ENCODE measurements around the gene ATM.
"Not testable (repeated sequence)": the region's sequence is repeated elsewhere in the genome, so short reads cannot be mapped to it uniquely, and the experiment has no call there.

The ATM gene

DNA sequence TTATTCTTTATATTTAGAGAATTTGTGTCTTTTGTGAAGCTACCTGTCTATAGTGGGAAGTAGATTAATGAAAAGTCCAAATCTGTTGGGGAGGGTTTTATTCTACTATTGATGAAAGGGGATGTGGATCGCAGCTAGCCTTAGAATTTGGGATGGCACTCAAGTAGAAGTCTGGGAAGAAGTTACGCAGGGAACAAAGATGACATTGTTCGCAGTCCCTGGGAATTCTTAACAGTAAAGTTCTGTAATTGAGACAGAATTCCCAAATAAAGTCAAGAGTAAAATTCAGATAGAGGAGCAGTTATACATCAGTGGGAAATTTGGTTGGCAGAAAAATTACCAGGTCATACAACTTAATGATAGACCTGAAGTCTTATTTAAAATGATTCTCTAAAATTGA, 64.1 kb downstream of the ATM start:
- DNase-seq: no peak

DNA sequence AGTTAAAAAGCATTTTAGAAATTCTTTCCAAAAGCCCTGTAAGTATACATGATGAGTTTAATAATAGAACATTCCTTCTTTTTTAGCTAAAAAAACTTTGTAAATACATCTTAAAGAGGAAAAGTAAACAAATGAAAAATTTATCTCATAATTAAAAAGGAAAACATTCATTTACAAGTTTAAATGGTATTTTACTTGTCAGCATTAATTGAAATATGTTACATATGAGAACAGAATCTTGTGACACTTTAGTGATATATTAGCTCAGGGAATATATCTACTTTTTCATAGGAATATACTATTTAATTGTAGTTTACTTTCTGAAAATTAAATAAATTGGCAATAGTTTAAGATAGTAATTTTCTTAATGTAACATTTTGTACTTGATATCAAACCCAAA, 66.2 kb downstream of the ATM start:
- not testable (repeated sequence) for DNase-seq

DNA sequence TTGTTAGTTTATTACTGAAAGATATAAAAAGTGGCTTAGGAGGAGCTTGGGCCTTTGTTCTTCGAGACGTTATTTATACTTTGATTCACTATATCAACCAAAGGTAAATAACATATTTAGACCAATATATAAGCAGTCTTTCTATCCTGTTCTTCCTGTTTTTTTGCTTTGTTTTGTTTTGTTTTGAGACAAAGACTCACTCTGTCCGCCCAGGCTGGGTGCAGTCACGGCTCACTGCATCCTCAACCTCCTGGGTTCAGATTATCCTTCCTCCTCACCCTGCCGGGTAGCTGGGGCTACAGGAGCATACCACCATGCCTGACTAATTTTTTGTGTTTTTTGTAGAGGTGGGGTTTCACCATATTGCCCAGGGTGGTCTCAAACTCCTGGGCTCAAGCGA, 66.8 kb downstream of the ATM start:
- DNase-seq: no peak

DNA sequence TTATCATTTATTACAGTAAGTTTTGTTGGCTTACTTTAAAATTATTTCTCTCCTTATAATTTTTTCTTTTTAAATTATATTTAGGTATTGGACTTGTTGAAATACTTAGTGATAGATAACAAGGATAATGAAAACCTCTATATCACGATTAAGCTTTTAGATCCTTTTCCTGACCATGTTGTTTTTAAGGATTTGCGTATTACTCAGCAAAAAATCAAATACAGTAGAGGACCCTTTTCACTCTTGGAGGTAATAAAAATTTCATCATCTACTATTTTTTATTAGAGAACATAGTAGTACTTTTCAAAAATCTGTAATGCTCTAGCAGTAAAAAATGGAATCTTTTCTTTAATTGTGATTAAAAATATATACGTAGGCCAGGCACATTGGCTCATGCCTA, 70.4 kb downstream of the ATM start:
- DNase-seq: no peak

DNA sequence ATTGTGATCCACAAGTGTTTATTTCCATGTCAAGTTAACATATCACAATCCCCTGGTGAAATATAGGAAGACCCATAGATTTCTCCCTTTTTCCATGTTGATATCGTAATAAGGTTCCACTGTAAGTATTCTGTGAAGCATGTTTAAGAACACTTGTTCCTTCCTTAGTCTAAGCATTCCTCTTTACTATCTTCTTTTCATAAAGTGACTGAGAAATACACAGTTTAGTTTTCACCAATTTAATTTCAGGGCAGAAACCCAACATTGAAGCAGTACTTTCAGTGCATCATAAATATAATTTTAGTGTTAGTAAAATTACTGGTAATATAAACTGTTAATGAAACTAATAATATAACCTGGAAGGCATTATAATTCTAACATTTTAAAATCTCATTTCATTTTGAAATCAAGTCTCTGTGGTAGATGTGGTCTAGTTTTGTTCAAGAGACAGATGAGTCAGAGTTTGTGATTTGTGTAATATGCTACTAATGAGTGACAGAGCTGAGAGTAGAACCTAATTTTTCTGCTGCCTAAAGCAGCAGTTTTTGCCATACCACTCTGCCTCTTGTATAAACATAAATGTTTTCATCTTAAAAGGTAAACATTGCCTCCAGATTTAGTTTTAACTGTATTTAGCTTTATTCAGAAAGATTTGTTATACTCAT, 79.4 kb downstream of the ATM start:
- DNase-seq: no peak

DNA sequence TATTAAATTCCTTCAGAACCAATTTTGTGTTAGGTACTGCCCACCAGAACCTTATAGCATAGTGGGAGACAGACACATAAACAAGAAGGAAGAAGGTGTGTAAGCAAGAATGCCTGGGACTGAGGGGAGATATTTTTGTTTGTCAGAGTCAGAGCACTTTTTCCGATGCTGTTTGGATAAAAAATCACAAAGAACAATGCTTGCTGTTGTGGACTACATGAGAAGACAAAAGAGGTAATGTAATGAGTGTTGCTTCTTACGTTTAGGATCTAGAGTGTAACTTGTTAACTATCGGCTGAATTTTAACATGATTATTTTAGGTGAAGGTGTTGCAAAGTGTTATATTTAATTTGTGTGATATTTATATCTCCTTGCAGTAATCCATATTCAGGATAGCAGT, 84.9 kb downstream of the ATM start:
- no peak for DNase-seq

DNA sequence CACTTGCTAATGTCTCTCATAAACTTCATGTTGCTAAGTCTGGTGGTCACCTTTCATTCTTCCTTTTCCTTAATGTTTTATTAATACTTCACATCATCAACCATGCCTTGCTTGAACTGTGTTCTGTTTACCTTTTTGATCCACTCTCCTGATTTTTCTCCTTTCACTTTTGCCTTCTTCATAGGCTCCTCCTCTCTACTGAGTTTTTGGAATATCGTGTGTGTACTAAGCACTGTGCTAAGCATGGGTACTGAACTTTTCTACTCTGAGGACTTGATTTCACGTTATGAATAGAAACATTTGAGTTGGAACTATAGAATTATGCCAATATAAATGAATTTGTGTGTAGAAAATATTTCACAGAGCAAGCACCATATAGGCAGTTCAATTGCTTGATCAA, 90.6 kb downstream of the ATM start:
- no peak for DNase-seq

DNA sequence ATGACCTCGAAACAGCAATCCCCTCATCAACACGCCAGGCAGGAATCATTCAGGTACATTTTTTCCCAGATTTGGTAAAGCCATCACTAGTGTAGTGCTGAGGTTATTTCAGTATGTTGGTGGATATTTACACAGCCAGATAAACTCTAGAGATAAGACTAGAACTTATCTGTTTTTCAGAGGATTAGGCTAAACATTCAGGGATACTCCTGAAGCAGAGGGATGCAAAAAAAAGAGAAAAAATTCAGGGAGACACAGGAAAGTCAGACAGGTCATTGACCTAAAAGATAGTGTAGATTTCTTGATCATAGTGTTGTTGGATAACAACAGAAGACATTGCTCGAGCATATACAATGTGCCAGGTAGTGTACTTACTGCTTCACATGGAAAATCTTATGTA, 93.2 kb downstream of the ATM start:
- DNase-seq: no peak

DNA sequence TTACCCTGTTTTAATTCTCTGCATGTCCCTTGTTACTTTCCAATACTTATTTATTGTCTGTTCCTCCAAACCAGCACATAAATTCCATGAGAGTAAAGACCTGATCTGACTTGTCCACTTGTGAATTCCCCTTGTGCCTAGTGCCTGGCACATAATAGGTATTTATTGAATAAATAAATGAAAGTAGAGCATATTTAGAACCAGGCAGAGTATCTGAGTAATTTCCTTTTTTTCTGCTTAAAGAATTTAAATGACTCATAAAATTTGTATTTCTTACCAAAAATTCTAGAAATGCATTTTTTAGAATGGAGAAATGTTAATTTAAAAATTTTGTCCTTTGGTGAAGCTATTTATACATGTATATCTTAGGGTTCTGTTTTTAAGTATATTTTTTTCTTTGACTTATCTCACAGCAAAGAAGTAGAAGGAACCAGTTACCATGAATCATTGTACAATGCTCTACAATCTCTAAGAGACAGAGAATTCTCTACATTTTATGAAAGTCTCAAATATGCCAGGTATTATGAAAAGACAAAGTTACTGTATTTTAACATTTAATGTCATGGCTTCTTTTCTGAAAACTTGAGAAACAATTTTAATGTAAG, 96.8 kb downstream of the ATM start:
- DNase-seq: no peak

DNA sequence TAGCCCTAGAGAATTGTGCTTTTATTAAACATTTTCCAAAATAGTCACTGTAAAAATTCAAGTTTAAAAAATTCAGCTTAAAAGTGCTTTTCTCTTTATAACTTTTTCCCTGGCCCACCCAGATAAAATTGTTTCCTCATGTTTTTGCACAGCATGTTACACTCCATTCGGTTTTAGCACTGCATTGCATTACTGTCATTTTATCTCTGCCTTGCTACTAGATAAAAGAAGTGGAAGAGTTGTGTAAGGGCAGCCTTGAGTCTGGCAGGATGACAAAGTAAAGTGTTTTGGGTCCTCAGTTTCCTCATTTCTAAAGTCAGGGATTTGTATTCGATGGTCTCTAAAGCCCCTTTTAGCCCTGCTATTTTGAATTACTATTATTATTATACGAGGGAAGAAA, 99.8 kb downstream of the ATM start:
- DNase-seq: no peak

DNA sequence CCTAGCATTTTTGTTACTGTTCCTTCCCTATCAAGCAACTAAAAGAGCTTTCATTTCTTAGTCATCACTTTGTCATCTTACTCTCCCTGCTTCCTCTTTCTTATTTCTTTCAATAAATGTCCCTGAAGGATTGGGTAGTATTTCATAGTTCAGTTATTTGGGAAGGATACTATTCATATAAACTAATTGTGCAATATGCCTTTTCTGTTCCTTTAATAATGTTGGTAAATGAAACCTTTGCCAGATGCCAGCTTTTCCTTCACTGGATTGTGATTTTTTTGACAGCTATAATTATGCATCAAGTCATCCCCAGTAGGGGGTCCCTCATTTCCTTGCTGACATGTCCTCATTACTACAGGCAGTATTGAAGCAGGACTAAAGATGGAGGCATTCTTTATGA, 101.7 kb downstream of the ATM start:
- DNase-seq: no peak

DNA sequence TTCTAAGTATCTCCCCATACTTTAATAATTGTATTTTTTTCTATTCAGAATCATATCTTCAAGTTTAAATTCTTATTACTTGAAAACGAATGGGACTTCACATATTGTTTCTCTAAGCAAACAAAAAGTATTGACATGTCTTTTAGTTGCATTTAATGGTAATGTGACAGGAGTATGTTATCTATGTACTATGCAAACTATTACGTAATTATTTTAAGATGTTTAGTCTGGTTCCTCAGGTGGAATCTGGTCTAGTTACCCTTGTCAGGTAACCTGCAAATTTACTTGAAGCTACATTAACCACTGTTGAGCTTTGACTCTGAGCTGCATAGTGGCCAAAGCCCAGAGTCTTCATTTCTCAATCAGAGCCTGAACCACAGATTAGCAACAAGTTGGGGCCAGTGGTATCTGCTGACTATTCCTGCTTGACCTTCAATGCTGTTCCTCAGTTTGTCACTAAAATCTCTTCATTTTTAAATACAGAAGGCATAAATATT, 110.6 kb downstream of the ATM start:
- no peak for DNase-seq

DNA sequence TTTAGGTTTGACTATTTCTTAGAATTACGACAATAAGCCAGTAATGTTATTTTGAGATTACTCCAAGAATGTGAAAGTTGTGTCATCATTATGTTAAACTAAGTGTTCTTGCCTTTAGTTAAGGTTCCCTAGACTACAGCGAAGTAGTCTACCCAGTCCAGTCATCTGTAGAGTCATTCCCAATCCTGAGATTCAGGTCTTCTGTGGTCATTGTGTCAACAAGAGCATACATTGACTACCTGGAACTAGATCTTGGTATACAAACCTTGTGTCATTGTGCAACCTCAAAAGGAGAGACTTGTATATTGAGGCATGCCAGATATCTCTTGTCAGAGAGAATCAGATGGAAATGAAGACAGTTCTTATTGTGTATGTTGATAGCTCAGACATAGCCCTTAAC, 115.9 kb downstream of the ATM start:
- DNase-seq: no peak

DNA sequence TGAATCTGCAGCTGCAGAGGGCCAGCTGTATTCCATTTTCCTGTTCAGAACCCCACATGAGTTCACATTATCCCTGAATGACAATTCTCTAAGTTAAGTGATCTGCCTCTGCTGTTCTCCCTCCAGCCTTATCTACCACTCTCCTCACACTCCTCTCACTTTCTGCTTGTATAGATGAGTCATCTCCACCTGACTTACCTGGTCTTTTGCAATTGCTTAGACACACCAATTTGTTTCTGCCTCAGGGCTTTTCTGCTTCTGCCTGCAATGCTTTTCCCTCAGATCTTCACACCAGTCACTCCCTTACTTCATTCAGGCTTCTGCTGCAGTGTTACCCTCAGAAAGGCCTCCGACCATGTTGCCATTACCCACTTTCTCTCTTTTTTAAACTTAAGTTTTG, 118.1 kb downstream of the ATM start:
- no peak for DNase-seq

DNA sequence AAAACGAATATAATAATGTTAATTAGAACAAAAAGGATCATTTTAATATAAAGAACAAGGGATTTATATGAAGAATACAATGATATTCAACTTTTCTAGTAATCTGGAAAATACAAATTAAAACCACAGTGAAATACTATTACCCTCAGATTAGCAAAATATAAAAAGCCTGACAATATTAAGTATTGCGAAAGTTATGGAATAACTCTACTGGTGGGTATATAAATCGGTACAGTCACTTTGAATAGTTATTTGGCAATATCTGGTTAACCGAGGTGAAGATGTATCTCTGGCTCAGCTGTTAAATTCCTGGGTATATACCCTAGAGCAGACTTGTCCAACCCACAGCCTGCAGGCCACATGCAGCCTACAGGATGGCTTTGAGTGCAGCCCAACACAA, 118.8 kb downstream of the ATM start:
- no peak for DNase-seq

DNA sequence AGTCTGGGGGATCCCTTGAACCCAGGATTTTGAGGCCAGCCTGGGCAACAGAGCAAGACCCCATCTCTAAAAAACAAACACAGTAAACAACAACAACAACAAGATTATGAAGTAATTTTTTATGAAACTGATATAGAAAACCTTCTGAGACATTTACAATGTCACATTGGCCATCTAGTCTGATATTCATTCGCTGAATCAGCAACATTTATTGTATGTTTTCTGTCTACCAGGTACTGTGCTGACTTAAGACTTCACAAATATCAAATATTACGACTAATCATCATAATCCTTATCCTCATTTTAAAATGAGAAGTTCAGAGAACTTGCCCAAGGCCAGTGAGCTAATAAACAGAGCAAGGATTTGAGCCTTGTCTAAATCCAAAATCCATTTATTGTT, 120.8 kb downstream of the ATM start:
- DNase-seq: no peak

DNA sequence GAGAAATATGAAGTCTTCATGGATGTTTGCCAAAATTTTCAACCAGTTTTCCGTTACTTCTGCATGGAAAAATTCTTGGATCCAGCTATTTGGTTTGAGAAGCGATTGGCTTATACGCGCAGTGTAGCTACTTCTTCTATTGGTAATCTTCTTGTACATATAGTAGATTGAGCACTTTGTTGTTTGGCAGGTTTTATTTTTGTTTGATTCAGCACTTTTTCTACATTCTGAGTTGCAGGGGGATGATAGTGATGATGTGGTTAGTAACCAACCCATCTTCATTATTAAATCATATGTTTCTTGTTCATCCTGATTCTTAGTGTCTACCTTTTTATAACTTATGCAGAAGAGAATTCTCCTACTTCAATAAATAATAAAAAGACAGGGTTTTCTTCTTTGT, 122.9 kb downstream of the ATM start:
- DNase-seq: no peak

DNA sequence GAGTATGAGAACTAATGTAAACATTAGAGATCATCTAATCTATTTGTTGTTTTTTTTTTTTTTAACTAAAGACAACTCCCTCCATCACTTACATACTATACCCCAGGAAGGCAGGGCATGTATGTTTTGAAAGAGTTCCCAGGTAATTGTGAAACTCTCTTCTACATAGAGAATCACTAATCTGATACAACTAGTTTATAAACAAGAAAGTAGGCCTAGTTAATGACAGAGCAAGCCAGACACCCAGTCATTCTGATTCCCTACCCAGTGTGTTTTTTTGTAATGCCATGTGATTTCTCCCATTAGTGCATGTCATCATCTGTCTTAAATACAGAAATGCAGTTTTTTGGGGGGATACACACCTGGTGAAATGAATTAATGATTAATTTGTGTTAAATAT, 123.6 kb downstream of the ATM start:
- no peak for DNase-seq

DNA sequence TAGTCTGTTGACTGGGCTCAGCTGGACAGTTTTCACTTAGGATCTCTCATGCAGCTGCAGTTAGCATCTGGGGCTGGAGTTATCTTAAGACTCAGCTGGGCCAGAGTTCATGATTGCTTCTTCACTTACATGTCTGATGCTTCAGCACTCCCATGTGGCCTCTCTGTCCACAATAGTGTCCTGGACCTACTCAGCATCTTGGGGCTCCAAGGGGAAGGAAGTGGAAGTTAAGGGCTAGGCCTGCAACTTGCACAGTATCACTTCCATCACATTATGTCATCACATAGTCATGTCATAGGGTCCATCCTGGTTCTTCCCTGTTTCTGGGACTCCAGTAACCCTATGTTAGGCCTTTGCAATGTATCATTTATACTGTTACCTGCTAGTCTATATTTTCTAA, 128.6 kb downstream of the ATM start:
- DNase-seq: no peak

DNA sequence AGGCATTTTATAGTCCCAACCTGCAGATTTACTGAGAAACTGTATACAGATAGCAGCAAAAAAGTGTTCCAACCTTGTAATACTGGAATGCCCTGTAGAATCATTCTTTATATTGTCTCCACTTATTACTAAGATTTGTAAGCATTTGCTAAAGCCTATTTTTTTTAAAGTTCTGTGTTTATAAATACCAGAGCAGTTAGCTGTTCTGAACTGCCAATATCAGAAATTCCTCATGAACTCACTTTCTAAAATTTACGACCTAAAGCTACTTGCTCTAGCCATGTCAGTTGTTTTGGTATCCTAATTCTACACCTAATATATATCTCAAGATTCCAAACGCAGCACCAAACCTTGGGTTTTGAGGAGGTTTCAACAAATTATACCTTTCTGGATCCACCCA, 141.3 kb downstream of the ATM start:
- no peak for DNase-seq

DNA sequence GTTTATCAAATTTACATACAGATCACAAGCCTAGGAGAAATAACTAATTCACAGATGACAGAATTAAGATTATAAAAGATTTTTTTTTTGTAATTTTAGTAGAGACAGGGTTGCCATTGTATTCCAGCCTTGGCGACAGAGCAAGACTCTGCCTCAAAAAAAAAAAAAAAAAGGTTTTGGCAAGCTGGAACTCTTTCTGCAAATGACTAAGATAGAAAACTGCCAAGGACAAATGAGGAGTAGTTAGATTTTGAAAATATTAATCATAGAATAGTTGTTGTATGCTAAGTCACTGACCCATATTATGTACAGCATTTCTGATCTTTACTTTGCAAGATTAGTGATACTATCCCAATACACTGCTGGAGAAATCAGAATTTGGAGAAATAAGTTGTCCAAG, 145.3 kb downstream of the ATM start:
- DNase-seq: no peak

DNA sequence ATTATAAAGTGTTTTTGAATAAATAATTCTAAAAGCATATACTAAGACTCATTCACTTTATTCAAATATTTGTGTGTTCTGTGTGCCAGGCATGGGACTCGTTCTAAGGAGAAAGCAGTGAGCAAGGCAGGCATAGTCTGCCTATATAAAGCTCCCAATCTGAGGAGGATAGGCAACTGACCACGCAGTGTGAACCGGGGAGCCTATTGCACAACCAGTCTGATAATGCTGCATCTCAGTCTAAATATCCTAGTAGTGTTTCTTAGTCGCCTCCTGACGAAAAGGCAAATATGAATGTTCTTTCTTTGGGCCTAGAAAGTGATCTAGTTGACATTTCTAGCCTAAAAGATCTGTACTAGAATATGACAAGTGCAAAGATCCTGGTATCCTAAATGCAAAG, 146.2 kb downstream of the ATM start:
- no peak for DNase-seq

DNA sequence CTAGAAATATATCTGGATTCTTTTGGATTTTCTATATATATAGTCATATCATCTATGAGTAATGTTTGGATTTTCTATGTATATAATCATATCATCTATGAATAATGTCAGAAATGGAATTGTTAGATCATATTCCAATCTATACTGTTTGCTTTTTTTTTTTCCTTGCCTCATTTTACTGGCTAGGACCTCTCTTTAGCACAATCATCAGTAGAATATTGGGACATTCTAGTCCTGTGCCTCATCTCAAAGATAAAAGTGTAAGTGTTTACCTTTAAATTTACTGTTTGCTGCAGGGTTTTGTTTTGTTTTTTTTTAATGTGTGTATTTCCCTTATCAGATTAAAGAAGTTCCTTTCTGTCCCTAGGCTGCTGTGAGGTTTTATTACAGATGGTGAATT, 147.4 kb downstream of the ATM start:
- no peak for DNase-seq

DNA sequence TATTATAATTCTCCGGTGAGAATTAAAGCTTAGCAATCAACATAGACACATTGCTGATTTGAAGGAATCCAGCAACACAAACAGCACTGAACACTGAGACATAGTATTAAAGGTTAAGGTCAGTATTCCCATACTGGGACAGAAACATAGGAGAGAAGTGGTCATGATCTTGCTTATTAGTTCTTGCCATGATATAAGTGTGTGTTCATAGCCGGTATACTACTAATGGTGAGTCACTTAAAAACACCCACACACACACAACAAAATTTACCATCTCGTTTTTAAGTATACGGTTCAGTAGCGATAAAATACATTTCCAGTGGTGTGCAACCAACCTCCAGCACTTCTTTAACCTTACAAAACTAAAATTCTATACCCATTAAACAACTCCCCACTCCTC, 148.1 kb downstream of the ATM start:
- no peak for DNase-seq

DNA sequence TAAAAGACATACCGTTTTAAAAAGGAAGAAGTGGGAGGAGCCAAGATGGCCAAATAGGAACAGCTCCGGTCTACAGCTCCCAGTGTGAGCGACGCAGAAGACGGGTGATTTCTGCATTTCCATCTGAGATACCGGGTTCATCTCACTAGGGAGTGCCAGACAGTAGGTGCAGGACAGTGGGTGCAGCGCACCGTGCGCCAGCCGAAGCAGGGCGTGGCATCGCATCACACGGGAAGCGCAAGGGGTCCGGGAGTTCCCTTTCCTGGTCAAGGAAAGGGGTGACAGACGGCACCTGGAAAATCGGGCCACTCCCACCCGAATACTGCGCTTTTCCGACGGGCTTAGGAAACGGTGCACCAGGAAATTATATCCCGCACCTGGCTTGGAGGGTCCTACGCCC, 150.6 kb downstream of the ATM start:
- DNase-seq: not testable (repeated sequence)

Data from activated CD4-positive, alpha-beta T cell treated with anti-CD3 and anti-CD28 coated beads for 4 hours (primary cell).